Embryonic facial prominence (tissue), 1 donor: ENCODE results near the gene TRIP12.
"Not testable (repeated sequence)": the region's sequence is repeated elsewhere in the genome, so short reads cannot be mapped to it uniquely, and the experiment has no call there.

Experiments
- DNase-seq: peaks from one replicate; pipeline ENCODE4 v3.0.0-alpha.2; 2016; ENCODE audit errors: extremely low spot score

Gene TRIP12

DNA sequence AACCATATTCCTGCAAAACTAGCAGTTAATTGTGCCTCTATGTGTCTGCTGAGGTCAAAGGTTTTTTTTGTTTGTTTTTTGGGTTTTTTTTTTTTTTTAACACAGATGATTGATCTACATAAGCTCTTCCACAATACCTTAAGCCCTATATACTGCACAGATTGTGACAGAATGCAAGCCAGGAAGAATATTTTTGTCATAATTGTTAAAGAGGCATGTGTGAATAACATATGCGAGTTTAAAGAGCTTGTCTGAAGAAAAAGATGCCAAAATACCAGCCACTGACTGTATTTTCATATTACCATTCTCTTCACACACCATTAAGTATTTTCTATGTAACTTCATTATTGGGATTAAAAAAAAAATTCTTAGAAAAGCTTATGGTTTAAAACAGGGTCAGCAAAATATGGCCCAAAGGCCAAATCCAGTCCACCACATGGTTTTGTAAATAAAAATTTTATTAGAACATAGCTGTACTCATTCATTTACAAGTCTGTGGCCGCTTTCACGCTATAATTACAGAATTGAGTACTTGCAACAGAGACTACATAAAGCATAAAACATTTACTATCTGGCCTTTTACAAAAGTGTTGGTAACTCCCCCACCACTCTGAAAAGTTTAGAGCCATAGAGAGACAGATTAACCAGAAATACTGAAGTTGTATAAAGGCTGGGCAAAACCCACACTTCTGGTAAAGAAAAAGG lies 89.9 kb downstream of the TRIP12 start:
- no peak for DNase-seq

DNA sequence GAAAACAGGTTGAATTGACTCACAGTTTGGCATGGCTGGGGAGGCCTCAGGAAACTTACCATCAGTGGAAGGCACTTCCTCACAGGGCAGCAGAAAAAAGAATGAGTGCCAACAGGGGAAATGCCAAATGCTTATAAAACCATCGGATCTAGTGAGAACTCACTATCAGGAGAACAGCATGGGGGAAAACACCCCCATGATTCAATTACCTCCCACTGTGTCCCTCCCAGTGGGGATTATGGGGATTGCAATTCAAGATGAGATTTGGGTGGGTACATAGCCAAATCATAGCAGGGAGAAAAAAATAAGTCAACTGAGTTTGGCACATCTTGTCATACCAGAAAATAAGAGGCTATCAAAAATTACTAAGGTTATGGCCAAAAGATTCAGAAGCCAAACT lies 96.3 kb downstream of the TRIP12 start:
- DNase-seq, result no peak

DNA sequence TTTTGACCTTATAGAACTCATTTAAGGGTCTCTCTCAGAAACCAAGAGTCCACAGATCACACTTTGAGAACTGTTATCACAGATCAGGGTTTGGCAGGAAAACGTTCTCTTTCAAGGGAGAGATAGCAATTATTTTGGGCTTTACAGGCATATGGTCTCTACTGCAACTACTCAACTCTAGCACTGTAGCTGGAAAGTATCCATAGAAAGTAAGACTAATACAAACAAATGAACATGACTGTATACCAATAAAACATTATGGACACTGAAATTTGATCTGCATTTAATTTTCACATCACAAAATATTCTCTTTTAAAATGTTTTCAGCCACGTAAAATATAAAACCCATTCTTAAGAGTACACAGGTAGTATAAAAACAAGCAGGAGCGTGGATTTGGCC lies 100.5 kb downstream of the TRIP12 start:
- DNase-seq, result no peak

DNA sequence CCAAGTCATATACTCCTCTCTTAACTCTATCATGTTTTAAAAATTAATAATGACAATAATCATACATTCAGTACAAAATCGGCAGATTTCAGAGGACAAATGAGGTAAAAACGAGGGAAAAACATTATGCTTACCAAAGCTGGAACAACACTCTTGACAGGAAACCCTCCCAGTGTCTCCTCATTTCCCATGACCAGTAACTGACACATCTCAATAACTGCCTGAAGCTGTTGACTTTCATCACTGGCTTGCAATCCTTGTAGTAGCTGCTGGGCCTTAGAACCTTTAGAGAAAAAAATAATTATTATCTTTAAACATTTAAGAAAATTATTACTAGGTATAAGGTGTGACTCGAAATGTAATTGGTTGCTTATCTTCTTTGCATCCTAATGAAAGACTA lies 103.6 kb downstream of the TRIP12 start:
- DNase-seq, result no peak

DNA sequence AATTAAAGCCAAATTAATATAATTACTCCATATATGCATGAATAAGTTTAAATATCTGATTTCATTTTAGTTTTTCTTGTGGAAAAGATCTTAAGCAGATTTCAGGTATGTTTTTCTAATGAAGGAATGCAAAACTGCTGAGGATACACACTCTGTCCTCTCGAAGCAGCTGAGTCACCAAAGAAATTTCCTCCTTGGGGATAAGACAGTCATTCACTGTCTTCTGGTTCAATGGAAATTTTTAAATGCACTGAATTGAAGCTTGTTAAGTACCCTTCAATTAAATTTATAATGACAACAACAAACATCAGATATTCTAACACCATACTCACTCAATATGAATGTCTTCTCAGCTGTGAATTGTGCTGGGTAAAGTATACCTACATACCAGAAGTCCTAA lies 106.0 kb downstream of the TRIP12 start:
- DNase-seq, result no peak

DNA sequence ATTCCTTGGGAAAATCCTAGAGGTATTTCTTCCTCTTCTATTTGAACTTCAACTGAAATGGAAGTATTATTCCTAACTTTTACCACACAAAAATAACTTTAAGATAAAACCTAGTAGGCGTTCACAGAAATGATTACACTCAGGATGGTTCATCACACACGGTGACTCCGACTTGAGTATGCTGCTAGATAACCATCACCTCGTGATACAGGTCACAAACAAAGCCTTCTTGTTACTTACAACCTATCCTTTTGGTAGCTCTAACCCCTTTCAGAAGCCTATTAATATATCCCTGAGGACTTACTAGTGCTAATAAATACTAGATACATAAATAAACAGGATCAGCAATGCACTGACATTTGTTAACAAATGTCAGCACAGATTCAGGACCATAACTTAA lies 106.5 kb downstream of the TRIP12 start:
- no peak for DNase-seq

DNA sequence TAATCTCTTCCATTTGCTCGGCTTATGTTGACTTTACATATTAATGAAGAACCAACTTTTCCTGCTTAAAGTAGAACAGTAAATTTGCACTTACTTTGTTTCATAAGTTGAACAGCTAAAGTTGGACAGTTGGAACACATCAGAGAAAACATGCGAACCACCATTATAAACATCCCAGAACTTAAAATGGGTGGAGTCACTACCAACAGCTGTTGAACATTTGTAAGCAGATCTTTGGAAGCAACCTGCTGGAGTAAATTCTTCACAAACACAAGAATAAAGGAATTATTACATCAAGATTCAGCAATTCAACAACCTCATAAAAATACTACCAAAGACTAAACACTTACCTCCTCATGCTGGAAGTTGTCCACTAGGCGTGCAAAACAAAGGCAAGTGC lies 111.0 kb downstream of the TRIP12 start:
- no peak for DNase-seq

DNA sequence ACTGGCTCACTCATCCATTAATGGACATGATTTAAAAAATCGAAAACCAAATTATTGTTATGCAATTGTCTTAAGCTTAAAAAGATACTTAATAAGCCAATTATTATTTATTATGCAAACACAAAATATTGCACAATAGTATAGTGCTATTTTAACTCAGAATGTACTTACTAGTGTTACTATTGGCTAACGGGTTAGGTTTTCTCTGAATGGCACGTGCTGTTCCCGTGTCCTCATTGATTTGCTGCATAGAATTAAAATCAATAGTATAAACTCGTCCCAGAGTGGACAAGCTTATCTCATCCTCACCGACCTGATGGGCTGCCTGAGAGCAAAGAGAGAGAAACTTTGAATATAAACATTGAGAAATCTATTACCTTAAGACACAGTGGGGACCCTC lies 116.2 kb downstream of the TRIP12 start:
- DNase-seq, result no peak

DNA sequence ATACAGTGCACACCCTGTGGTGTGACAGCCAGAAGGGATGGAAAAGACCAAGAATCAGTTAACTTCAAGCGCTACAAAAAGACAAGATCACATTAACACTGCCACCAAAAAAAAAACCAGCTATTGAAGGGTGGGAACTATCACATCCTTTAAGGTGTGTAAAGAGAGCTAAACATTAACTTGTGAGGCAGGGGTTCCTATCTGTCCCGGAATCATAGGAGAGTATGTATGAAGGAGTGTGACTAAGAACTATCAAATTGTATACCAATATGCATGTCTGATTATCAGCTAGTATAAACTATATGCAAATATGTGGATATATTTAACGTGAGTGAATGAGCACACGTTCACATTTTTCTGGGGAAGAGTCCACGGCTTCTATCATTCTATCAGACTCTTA lies 119.0 kb downstream of the TRIP12 start:
- no peak for DNase-seq

DNA sequence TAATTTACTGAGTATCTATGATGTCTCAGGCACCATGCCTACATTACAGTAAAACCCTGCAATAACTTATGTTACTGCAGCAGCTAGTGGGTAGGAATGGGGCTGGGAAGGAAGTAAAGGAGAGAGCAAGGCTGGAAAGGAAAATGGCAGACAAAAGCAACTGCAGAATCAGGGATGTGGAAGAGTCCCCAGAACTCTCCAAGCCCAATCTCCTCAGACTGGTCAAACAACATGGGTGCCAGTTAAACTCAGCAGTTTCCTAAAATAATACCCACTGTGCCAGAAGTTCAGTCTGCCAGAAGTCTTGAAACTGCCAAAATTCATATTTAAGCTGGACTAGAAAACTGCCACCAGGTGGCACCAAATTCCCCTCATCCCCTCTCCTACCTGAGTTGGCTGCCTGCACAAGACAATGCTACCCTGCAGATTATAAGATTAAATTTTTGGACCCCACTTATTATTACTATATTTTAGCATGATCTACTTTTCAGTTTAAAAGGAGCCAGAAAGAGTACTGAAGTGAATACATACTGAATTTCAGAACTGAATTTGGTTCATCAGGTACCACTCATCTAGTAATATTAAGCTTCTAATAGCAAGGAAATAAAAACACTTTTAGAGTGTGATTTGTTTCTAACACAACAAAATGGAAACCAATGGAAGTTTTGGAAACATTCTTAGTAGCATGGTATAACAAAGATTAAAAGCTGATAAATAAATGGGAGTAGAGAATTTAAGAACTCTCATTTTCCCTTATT lies 120.6 kb downstream of the TRIP12 start:
- no peak for DNase-seq

DNA sequence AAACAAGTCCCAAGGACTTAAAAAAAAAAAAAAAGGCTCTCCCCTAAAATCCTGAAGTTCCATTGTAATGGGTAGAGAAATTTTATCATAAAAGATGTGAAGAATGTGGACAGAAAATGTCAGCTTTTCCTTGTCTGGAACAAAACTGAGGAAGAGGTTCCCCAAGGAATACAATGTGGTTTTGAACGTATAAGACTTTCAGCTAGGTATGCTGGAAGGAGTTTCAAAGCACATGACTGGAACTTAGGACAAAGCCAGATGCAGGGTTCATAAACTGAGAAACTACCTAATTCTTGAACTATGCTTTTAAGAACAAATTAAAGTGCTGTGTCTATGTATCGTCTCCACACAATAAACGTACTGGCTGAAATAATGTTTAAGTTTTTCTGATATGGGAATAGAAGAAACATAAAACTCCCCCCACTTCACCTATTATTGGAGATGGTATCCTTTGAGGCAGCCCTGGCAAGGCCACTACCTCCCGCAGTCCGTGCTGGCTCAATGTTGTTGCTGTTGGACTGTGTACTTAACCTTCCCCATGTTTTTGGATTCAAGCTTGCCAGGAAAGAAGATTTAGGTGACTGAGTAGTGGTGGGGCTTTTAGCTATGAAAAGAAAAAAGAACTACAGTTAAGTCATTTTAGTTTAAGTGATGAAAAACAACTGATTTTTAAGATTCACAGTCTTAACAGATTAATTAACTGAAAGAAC lies 123.2 kb downstream of the TRIP12 start:
- DNase-seq, result no peak

DNA sequence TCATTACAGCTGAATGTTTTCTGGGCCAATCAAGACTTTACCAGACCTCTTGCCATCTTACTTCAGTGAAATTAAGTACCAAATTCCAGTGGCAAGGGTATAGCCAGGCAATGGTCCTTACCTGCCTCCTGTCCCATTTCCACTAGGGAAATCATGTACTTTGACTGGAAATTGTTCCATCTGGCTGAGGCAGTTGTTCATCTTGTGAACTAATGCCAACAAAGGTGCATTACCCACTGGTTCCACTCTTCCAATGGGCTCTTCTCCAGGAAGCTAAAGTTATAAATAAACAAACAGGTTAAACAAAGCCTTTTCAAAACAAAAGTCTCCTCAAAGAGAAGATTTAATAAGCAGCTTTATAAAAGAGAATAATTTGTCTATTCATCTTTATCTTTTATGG lies 126.8 kb downstream of the TRIP12 start:
- no peak for DNase-seq

DNA sequence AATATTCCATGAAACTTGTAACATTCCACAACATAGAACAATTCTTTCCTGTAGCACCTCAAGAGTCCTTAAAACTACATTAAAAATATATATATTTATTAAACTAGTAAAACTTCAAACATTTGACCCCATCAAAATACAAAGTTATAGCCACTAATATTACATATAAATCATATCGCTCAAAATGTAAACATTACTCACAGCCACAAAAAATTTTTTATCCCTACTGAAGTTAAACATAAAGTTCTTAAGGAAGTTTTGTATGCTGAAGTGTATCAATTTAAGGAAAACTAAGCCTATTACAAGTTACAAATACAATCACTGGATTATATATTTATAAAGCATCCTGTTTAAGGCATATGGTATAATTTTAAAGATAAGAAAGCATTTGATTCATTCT lies 127.2 kb downstream of the TRIP12 start:
- no peak for DNase-seq

DNA sequence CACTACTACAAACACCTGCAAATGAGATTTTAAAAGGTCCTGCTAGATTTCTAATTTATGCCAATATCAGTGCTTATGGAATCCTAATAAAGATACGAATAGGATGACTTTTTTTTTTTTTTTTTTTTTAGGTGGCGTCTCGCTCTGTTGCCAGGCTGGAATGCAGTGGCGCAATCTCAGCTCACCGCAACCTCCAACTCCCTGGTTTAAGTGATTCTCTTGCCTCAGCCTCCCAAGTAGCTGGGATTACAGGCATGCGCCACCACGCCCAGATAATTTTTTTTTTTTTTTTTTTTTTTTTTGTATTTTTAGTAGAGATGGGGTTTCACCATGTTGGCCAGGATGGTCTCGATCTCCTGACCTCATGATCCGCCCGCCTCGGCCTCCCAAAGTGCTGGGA lies 135.5 kb downstream of the TRIP12 start:
- DNase-seq, result not testable (repeated sequence)

DNA sequence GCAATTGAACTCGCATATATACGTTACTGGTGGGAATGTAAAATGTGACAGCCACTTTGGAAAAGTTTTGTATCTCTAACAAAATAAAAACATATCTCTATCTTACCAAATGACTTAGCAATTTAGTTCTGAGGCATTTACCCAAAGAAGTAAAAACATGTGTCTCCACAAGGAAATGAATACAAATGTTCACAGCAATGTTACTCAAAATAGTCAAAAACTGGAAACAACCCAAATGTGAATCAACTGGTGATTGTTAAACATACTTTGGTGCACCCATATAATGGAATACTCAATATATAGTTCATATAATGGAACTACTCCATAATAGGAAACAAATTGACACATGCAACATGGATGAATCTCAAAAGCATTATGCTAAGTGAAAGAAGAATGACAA lies 137.0 kb downstream of the TRIP12 start:
- no peak for DNase-seq

DNA sequence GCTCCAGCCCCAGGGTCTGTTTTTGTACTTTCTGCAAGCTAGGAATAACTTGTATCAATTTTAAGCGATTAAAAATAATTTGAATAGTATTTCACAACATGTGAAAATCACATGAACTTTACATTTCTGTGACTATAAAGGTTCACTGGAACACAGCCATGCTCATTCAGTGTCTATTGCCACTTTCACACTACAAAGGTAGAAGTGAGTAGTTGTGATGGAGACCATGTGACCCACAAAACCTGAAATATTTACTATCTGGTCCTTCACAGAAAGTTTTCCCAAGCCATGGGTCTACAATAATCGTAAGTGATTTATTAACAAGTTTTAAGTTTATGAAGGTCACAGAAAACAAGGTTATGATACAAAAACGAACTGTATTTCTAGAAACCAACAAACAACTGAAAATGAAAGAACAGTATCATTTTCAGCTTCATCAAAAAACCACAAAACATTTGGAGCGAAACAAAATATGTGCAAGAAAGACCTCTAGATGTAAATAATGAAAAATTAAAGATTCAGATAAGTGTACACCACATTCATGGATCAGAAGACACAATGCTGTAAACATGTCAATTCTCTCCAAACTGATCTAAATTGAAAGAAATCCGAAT lies 138.6 kb downstream of the TRIP12 start:
- no peak for DNase-seq

DNA sequence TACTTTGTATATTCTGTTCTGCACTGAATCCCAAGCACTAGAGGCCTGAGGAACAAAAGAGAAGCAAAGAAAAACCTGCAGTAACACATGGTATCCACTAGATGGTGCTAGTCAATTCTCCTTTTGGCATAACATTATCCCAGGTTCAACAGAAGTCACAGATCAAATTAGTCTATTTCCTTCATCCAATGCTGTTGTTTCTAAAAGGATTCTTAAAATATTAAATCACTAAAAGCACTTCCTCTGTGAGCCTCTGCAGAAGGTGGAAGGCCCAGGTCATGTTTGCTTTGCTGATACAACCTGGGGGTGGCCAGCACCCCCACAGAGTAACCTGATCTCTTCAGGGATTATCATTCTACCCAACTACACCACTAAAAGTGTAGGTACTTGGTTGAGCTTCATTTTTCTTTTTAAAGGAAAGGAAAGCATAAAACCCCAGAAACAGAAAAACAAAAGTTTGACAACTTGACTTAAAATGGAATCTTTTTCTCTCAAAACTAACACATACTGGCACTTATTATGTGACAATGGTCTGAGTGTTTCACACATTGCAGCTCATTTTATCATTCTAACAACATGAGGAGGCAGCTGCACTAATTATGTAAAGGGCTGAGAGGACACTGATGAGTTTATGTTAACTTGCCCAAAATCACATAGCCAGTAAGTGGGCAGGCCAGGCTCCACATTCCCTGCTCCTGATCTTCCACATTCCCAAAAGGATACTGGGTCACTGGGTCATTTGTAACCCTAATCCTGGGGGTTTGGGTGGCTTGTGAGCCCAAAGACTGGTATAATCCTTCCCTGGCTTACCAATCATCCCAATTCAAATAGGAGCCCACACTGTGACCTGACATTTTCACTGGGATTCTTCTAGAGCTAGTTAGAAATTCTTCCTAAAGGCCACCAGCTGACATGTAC lies 140.7 kb downstream of the TRIP12 start:
- DNase-seq, result no peak

DNA sequence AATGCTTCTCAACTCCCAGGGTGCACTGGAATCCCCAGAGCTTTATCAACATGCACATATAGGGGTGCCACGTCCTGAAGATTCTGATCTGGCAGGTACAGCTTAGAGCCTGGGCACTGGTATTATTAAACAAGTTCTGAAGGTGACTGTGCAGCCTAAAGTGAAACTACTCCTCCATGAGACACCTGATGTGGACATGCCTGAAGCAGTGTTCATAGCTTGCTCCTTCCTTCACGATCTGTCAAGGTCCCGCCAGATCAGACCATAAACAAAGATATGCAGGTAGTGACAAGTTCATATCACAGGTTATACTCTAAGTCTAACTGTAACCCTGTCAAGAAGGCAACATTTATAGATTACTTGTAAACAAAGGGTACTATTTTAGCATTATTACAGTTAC lies 142.2 kb downstream of the TRIP12 start:
- no peak for DNase-seq

DNA sequence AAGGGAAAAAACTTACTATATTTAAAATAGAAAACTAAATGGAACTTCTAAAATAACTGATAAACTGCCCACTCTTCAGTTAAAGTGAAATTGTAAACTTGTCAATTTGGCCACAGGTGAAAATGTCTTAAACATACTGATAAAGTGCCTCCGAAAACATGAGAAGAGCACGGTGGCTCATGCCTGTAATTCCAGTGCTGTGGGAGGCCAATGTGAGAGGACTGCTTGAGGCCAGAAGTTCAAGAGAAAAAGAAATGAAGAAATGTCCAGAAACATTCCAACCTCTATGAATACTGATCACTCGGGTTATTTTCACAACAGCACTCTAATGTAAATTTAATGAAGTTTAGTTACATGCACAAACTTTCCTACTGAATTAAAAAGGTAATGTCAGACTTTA lies 144.1 kb downstream of the TRIP12 start:
- no peak for DNase-seq

DNA sequence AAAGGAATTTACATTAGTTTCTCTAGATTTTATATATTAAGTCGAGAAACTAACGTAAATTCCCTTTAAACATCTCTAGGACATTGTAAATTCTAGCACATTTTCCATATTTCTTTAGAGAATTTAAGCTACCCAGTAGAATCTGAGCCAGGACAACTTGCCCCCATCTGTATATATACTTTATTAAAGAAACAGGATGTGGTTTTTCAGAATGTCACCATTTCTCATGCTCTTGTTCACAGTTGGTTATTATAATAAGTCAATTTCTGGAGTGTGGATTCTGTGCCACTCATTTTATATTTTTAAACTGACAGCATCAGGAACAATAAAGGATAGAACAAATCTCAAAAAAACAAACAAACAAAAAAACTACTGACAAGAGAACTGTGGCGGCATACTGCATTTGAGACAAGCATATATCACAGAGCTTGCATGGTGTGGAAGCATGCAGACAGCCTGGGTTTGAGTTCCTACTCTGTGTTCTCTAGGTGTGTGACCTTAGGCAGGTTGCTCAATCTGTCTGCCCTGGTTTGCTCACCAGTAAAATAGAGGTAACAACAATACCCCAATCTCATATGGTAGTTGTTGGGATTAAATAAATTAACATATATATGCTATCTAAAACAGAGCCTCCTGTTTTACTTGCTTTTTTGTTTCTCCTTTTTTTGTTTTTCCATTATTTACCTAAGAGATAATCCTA lies 146.0 kb downstream of the TRIP12 start:
- DNase-seq, result no peak

DNA sequence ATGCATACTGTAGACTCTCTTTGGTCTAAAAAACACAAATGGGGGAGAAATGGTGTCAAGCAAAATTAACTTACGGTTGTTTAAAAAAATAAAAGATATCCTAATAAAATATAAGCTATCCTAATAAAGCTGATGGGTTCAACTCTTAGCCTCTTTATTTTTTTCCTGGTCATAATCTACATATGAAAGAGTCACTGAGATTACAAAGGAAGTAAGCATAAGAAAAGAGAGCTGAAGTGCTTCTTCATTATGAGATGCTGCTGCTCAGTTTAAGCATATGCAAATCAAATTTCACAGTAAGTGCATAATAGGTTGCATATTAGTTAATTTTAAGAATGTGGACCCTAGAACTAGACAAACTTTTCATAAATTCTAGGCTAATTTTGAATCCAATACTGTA lies 147.6 kb downstream of the TRIP12 start:
- DNase-seq, result no peak
